LoVo (cell line): ENCODE results near the gene CHFR.
A peak's percentile ranks its signal among the peaks of the same experiment; 100 is the strongest.
"Not testable (repeated sequence)": the region's sequence is repeated elsewhere in the genome, so short reads cannot be mapped to it uniquely, and the experiment has no call there.

Experiments used
- DNase-seq: peaks from one replicate; pipeline ENCODE4 v3.0.0-alpha.2; 2016; ENCODE audit warnings: low spot score

Gene CHFR

DNA sequence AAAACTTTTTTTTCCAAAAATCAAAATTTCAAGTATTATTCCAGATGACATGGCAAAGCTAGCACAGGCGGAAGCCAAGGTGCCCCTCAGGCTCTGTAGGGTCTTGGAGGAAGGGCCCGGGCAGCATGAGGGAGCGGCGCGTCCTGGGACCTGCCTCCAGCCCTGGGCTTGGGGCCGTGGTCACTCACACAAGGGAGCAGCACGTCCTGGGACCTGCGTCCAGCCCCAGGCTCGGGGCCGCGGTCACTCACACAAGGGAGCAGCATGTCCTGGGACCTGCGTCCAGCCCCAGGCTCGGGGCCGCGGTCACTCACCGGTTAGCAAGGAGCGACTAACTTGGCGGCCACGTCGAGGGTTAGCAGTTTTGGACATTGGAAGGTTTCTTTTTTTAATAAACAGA is 46.9 kb downstream of the CHFR start:
- DNase-seq = no peak

DNA sequence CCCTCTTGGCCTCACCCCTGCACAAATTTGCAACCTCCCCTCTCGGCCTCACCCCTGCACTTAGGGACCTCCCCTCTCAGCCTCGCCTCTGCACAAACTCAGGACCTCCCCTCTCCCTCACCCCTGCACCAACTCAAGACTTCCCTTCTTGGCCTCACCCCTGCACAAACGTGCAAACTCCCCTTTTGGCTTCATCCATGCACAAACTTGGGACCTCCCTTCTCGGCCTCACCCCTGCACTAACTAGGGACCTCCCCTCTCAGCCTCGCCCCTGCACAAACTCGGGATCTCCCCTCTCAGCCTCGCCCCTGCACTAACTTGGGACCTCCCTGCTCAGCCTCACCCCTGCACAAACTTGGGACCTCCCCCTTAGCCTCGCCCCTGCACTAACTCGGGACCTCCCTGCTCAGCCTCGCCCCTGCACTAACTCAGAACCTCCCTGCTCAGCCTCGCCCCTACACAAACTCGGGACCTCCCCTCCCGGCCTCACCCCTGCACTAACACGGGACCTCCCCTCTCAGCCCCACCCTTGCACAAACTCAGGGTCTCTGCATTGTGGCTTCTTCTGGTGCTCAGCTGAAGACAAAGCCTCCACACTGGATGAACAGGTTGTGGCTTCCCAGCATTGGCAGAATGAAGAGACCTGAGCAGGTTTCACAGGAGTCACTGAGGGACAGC is 47.7 kb downstream of the CHFR start:
- no peak for DNase-seq

DNA sequence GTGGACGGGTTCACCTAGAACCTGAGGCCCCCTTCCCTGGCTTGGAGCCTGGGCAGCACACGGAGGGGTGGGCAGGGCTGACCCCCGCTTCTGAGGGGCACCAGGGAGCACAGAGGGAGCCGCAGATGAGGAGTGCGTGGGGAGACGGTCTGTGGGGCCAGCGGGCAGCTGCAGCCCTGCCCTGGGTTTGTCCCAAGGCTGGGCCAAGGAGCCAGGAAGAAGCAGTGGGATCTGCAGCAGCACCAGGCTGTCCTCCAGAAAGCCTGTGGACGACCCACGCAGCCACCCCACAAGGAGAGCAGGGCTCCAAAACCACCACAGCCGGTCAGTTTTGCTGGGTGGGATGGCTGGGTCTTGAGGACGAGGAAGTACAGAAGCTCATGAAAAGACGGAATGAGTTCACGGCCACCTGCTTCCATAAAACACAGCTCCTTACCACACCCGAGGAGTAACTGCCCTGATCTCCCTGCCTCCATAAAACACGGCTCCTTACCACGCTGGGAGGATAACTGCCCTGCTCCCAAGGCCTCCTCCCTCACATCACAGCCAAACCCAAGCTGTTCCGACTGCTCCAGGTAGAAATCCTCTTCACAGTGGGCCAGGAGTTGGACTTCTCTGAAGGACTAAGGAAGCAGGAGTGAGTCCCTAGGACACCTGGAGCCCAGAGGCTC is 48.9 kb downstream of the CHFR start:
- no peak for DNase-seq

DNA sequence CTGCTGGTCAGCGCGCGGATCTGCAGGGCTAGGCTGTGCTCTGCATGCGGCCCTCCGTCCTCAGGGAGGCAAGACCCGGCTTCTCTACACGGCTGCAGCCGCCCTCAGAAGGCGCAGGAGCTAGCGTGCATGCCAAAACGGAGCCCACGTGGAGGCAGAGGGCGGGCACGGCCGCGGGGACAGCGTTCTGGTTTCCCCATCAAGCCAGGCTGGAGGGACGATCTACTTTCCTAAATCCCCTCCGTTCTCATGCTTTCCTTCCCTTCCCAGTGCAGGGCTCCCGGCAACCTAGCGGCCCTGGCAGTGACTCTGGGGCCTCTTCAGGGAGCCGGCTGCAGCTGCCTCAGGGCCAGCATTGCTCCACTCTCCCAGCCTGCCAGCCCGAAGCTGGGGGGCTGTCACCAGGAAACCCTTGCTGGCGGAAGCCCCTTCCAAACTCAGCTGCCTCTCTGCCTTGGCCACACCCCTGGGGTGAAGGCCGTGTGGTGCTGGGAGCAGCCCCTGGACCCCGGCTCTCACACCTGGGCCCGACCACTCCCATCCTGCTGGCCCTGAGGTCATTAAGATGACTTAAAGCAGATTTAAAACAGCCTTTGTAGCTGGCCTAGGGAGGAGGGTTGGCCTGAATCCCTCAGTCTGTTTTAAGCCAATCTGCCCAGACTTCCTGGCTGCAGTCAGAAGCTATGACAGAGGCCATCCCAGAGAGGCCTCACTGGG is 49.6 kb downstream of the CHFR start:
- DNase-seq = no peak

DNA sequence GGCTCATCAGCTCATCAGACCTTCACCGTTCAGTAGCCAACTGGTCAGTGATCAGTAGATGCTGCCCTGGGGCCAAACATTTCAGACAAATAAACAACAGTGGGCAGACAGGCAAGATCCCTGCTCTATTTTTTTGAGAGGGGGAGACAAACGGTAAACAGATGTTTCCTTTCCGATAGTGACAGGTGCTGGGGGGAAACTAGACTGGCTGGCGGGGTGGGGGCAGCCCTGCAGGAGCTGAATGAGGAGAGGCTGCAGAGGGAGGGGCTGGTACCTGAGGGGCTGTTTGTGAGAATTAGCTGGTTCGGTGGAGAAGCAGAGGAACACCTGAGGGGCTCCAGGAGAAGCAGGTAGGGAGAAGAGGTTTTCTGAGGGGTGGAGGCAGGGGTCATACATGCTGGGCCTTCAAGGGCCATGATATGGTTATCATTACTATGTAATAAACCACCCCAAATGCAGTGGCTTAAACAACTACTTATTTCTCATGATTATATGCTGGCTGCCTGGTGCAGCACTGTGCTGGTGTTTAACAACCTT is 50.5 kb downstream of the CHFR start:
- no peak for DNase-seq

DNA sequence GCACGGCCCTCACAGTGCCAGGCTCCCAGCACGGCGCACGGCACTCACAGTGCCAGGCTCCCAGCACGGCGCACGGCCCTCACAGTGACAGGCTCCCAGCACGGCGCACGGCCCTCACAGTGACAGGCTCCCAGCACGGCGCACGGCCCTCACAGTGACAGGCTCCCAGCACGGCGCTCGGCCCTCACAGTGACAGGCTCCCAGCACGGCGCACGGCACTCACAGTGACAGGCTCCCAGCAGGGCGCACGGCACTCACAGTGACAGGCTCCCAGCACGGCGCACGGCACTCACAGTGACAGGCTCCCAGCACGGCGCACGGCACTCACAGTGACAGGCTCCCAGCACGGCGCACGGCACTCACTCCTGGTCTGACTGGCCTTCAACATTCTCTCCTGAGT is 51.2 kb downstream of the CHFR start:
- not testable (repeated sequence) for DNase-seq

DNA sequence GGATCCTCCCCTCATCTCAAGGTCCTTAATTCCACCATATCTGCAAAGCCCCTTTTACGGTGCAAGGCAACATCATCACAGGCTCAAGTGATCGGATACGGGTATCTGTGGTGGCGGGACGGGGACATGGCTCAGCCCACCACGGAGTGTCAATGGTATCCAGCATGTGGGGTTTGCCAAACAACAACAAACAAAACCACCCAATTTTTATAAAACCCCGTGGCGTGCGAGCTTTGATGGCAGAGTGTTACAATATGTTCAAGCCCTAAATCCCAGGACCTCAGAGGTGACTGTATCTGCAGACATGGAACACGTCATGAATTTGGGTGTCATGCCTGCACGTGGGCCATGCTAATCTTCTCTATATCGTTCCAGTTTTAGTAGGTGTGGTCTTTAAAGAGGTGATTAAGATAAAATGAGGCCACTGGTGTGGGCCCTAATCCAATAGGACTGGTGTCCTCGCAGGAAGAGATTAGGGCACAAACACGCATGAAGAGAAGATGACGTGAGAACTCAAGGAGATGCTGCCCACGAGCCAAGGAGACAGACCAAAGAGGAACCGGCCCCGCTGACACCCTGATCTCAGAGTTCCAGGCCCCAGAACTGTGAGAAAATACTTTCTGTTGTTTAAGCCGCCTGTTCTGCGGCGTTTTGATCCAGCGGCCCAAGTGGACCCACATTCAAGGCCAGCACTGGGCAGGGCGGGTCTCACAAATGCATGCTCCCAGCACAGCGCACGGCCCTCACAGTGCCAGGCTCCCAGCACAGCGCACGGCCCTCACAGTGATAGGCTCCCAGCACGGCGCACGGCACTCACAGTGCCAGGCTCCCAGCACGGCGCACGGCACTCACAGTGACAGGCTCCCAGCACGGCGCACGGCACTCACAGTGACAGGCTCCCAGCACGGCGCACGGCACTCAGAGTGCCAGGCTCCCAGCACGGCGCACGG is 52.1 kb downstream of the CHFR start:
- DNase-seq = no peak

DNA sequence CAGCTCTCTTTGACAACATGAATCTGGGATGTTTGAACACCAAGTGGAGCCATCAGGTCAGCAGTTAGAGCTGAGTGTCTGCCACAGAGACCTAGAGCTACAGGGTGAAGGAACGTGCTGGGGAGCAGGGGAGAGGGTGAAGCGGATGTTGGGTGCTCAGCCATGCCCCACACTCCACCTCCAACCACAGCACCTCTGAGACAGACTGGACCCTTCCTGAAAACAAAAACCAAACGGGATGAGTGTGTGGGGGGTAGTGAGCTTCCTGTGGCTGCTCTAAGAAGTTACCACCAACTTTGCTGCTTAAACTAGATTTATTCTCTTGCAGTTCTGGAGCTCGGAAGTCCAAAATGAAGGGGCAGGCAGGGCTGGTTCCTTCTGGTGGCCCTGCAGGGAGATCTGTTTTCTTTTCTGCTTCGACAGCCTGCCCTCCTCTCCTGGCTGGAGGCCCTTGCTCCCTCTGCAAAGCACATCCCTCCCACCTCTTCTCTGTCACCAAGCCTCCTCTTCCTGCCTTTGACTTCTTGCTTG is 53.2 kb downstream of the CHFR start:
- DNase-seq = no peak

DNA sequence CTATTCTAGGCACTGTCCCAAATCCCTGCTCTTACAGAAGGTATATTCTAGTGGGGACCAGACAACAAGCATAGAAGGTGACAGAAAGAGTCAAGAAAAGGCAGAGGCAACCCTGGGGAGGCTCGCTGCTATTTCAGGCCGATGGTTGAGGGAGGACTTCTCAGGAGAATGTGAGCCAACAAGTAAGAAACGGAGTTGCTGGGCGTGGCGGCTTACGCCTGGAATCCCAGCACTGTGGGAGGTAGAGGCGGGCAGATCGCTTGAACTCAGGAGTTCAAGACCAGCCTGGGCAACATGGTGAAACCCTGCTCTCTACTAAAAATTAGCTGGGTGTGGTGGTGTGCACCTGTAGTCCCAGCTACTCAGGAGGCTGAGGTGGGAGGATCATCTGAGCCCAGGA is 54.1 kb downstream of the CHFR start:
- no peak for DNase-seq

DNA sequence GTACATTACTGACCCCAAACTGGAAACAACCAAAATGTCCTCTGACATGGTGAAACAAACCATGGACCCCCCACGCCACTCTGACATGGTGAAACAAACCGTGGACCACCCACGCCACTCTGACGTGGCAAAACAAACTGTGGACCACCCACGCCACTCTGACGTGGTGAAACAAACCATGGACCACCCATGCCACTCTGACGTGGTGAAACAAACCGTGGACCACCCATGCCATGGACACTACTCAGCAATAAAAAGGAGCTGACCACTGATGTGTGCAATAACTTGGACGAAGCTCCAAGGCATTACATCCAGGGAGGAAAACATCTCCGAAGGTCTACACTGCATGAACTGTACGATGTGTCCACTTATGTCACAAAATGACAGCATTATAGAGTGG is 55.6 kb downstream of the CHFR start:
- no peak for DNase-seq

DNA sequence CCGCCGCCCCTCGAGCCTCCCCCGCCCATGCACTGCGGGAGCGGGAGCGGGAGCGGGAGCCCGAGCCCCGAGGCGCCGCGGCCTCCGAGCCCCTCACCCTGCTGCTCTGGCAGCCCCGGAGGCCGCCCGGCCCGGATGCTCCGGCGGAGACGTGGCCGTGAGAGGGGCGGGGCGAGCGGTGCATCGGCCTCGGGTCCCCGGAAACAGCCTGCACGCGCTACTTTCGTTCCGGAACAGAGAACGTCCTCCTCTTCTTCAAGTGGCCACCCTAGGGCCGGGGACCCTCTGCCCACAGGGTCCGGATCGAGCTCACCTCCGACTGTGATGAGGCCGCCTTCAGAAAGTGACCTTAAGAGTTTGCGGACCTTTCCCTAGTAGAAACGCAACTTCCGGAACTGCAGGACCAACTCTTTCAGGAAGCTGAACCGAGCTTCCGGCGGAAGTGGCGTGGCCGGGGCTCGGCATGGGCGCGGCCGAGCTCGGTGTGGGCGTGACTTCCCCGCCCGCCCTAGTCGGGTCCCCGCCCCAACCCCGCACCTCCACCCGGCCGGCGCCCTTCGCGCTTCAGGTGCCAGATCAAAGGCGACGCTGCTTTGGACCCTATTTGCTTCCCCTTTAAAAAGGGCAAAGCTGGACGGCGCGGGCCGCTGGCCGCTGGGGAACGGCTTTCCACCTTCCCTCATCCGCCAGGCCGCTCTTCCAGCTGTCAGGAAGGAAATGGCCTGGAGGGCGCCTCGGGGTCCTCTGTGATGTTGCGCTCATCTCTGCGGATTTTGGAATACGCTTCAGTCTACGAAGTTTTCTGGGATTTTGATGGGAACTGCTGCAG is 58.5 kb downstream of the CHFR start, which contains the start of gene GOLGA3:
Gene GOLGA3, minus strand, starts transcription at position 164 of the 829 bp plus-strand sequence. CDS start 6,741 bp downstream, outside the sequence.
- DNase-seq = peak; percentile 97

DNA sequence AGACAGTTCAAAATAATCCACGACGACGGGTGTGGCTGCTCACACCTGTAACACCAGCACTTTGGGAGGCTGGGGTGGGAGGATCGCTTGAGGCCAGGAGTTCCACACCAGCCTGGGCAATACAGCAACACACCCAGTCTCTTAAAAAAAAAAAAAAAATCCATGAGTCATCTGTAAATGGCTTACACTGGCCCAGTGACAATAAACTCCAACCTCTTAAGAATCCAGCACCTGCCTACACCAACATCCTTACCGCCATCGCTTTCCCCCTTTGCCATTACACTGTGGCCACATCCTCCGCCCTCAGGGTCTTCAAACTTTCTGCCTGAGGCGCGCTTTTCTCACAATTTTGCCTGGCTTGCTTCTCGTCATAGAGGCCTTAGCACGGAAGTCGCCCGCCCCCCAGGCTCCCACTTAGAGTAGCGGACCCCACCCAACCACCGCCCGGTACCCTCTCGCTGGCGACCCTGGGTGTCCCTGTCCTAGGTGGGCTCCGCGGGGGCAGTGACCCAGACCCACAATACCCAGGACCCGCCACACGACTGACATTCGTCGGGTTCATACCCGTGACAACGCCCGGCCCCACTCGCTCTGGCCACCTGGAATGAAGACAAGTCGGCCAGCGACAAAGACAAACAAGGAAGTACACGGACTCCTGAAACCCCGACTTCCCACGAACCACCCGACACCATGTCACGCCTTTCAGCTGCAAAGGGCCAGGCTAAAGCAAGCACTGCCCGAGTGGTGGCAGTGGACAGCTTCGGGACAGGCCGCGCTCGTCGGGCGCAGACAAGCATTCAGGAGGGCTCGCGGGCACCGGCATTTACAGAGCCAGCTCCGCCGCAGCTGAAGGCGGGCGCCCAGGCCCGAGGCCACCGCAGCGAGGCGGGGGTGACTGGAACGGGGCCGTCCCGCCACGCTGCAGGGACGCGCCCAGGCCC is 59.4 kb downstream of the CHFR start:
- peak; percentile 65 for DNase-seq

DNA sequence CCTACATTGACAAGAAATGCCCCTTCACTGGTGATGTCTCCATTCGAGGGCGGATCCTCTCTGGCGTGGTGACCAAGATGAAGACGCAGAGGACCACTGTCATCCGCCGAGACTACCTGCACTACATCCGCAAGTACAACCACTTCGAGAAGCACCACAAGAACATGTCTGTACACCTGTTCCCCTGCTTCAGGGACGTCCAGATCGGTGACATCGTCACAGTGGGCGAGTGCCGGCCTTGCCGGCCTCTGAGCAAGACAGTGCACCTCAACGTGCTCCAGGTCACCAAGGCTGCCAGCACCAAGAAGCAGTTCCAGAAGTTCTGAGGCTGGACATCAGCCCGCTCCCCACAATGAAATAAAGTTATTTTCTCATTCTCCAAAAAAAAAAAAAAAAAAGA is 61.5 kb downstream of the CHFR start:
- no peak for DNase-seq

DNA sequence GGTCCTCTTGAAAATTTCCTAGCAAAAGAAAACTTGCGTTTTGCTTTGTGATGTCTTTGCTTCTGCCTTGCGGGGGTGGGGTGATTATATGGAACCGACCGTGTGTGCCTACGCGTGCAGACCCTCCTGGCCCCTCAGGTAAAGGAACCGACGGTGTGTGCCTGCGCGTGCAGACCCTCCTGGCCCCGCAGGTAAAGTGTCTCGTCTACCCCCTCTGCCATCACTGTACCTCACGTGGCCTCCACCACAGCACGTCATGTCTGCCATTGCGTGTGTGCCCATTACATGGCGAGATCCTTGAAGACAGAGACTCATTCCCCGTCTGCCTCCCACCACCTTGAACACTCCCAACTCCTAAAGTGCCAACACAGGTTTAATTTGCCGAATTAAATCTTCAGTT is 62.3 kb downstream of the CHFR start:
- DNase-seq = no peak

DNA sequence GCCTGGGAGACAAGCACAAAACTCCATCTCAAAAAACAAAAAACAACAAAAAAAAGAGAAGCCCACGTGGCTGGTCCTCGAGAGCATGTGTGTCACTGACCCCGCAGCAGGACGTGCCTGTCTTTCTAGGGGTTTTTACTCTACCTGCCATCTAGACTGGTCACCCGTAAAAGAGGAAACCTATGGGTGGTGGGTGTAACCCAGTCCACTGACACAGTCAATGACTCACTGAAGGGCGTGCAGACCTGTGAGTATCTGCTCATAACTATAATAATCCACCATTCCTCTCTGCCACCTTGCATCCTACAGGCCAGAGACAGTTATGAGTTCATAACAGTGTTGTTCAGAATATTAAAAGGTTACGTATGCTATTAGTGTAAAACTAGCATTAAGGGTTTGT is 63.4 kb downstream of the CHFR start:
- DNase-seq = peak; percentile 11

DNA sequence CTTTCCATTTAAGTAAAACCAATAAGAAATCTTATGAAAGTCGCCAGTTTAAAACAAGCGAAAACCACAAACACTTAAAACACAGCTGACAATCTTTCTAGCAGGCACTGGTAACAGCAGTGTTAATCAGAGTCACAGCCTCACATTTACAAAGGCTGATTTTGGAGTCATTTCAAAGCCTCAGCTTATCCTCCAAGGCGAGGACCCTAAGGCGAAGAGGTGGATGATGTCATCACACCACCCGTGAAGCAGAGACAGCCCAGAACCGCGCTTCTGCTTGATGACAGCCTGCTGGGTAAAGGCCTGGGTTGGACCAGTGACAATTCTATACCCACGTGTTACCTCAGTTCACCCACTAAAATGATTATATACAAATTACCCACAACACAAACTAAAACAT is 68.8 kb downstream of the CHFR start:
- no peak for DNase-seq

DNA sequence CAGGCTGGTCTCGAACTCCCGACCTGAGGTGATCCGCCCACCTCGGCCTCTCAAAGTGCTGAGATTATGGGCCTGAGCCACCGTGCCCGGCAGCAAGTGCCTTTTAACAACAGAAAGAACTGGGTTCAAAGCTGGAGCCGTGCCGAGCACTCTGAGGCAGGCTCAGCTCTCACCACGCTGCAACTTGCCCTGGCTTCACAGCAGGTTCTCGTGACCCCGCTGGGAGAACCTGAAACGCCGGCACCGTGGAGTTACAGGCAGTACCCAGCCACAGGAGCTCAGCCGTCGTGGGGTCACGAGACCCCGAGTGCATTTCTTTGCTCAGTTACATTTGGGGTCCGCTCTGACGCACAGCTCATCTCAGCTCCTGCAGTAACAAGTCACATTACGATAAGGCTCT is 73.2 kb downstream of the CHFR start:
- DNase-seq = no peak

DNA sequence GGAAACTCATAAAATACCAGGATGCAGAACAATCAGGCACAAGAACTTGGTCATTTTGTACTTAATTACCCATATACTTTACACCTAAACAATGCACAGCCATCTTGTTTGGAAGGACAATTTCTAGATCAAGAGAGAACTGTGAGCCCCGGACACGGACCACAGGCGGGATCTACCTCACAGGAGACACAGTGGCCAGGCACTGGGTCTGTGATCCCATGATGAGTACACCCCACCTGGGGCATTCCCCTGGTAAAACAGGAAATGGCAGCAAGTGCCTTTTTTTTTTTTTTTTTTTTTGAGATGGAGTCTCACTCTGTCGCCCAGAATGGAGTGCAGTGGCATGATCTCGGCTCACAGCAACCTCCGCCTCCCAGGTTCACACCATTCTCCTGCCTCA is 74.0 kb downstream of the CHFR start:
- no peak for DNase-seq

DNA sequence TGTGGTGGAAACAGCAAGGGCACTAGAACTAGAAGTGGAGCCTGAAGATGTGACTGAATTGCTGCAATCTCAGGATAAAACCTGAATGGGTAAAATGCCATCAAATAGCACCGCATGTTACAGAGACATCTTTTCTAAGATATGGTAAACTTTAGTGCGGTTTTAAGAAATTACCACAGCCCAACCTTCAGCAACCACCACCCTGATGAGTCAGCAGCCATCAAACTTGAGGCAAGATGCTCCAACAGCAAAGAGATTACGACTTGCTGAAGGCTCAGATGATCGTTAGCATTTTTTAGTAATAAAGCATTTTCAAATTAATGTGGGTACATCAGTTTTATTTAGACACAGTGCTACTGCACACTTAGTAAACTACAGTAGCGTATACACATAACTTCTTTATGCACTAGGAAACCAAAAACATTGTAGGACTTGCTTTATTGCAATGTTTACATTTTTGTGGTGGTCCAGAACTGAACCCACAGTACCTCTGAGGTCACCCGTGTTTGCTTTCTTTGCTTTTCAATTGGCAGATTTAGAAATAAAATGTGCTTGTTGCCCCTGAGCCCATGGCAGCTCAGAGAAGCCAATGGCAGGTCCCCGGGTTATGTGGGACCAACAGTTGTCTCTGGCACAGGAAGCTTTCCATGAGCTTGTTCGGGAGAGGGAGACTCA is 74.6 kb downstream of the CHFR start:
- DNase-seq = no peak
